ENCODE results near the gene LMAN2.
"Not testable (repeated sequence)": the region's sequence is repeated elsewhere in the genome, so short reads cannot be mapped to it uniquely, and the experiment has no call there.

The LMAN2 gene

DNA sequence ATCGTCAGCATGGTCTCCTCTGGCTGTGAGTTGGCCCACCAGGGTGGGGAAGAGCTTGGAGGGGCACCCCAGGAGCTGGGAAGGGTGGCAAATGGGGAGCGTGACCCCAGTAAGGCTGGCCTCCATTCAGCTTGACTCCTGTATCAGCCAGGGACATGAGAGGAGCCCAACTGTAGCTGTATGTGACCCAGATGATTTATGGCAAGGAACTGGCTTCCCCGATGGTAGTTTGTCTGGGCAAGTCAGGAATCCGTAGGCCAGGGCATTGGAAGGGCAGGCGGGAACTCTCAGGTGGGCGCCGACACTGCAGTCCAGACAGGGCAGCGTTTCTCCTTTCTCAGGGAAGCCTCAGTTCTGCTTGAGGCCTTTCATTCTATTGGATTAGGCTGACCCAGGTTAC is 35.1 kb upstream of the LMAN2 start:
- Mint-ChIP-seq H3K4me3 (no peak overlapping the region), H3K36me3 (no peaks in the 10 kb centered on the region), H3K9me3 (no peaks in the 10 kb centered on the region), H3K27ac (no peak overlapping the region), H3K27me3 (peaks cover 32 to 53% of the 10 kb centered on the region in 2 donors), H3K4me1 (peaks cover 18 to 30% of the 10 kb centered on the region in 2 donors)
- ATAC-seq (replicated peaks) (no peak), DNase-seq (no peak)

DNA sequence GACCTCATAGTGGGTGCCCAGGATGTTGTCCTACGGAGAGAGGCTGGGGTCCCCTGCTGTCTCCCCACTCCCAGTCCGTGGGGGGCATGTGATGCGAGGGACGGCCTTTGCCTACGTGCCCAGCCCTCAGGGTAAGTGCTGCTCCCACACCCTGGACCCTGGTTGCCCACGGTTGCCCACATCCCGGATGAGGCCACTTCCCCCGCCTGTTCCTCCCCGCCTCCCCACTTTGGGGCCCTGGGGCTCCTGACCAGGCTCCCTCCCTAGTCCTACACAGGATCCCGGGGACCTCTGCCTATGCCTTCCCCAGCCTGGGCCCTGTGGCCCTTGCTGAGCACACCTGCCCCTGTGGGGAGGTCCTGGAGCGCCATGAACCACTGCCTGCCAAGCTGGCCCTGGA is 34.3 kb upstream of the LMAN2 start:
- Mint-ChIP-seq H3K9me3 (no peaks in the 10 kb centered on the region), H3K27me3 (peaks cover 32 to 53% of the 10 kb centered on the region in 2 donors), H3K4me3 (no peak overlapping the region), H3K36me3 (no peaks in the 10 kb centered on the region), H3K4me1 (peaks cover 12 to 23% of the 10 kb centered on the region in 2 donors), H3K27ac (peak overlapping the region; percentile 37)
- ATAC-seq (replicated peaks) (no peak), DNase-seq (no peak)

DNA sequence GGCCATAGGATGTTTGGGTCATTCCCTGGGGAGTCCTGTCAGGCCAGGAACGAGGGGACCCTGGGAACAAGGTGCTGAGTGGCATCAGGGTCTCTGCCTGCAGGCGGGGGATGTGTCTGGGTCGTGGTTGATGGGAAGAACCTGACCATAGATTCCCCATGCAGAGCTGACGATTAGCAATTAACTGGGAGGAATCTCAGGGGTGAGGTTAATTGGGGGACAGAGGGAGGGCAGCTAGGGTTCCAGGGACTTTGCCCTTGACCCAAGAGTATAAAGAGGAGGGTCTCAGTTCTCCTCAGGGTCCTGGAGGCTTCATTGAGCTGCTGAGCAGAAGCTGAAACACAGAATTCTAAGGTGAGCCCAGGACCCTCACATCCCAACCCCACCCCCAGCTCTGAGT is 32.7 kb upstream of the LMAN2 start, which contains the start of gene SLC34A1:
Gene SLC34A1, plus strand, starts transcription at position 301 of the 400 bp plus-strand sequence. CDS start 1,308 bp downstream, outside the sequence.
- Mint-ChIP-seq H3K4me1 (peaks cover 5 to 13% of the 10 kb centered on the region in 2 donors), H3K27me3 (peaks cover 25 to 41% of the 10 kb centered on the region in 2 donors), H3K4me3 (no peak within 1 kb of the TSS), H3K9me3 (no peaks in the 10 kb centered on the region), H3K36me3 (no peaks in the 10 kb centered on the region), H3K27ac (no peak within 1 kb of the TSS)
- no peak for DNase-seq
- ATAC-seq (replicated peaks): no peak

DNA sequence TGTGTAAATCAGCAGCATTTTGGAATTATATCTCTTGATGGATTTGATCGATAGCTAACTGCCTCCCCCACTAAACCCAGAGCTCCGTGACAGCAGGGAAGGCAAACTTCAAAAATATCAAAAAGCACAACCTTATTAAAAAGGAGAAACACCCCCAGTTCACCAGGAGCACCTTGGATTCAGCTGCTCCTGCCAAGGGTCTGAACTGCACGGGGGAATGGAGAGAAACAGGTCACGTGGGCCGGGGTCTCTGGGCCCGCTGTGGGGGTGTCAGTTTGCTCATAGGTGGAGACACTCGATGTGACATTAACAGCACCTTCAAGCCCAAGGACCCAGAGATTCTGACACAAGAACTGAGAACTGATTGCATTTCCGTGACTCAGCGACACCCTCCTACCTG is 31.7 kb upstream of the LMAN2 start:
- Mint-ChIP-seq H3K36me3 (no peaks in the 10 kb centered on the region), H3K27ac (no peak overlapping the region), H3K4me1 (peaks cover 6 to 15% of the 10 kb centered on the region in 2 donors), H3K9me3 (no peaks in the 10 kb centered on the region), H3K27me3 (peaks cover 20 to 34% of the 10 kb centered on the region in 2 donors), H3K4me3 (no peak overlapping the region)
- no peak for DNase-seq
- no peak for ATAC-seq (replicated peaks)

DNA sequence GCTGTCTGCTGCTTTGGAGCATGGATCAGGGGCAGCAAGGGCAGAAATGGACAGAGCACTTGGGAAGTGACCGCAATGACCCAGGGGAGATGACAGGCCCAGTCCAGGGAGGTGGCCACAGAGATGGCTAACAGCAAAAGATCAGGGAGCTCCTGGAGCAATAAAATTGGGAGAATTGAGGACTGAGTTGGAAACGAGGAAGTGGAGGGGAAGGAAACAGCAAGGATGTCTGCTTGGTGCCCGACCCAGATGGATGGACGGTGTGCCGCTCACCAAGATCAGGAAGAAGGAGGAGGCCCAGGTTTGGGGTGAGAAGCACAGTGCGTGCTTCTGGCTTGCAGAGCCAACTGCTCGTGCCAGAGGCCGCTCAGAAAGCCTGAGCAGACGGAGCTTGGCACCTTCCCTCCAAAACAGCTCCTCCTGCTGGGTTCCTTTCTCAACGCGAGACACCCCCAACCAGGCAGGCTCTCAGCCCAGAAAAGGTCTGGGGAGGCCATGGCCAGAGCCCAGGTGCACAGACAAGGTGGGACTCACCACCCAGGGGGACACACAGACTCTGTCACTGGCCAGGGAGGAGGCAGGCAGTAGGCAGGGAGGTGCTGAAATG is 31.1 kb upstream of the LMAN2 start:
- no peak overlapping the region for H3K27ac Mint-ChIP-seq
- H3K36me3 Mint-ChIP-seq: no peaks in the 10 kb centered on the region
- peak in 1 of 2 donors; percentile 12 for ATAC-seq (replicated peaks)
- no peaks in the 10 kb centered on the region for H3K9me3 Mint-ChIP-seq
- H3K4me1 Mint-ChIP-seq: peaks cover 6 to 15% of the 10 kb centered on the region in 2 donors
- H3K4me3 Mint-ChIP-seq: no peak overlapping the region
- H3K27me3 Mint-ChIP-seq: peaks cover 20 to 31% of the 10 kb centered on the region in 2 donors
- DNase-seq: no peak

DNA sequence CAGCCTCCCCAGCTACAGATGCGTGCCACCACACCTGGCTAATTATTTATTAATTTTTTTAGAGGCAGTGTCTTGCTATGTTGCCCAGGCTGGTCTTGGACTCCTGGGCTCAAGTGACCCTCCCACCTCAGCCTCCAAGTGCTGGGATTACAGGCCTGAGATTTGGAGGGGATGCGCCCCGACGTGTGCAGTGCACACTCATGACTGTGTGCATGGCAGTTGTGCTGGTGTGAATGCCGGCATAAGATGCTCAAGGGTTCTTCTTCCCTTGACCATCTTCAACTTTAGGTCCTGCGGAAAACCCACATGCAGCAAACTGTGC is 29.3 kb upstream of the LMAN2 start:
- no peak overlapping the region for H3K4me3 Mint-ChIP-seq
- DNase-seq: no peak
- H3K27ac Mint-ChIP-seq: no peak overlapping the region
- H3K36me3 Mint-ChIP-seq: no peaks in the 10 kb centered on the region
- ATAC-seq (replicated peaks): no peak
- no peaks in the 10 kb centered on the region for H3K9me3 Mint-ChIP-seq
- H3K27me3 Mint-ChIP-seq: peaks cover 20 to 31% of the 10 kb centered on the region in 2 donors
- peaks cover 6 to 15% of the 10 kb centered on the region in 2 donors for H3K4me1 Mint-ChIP-seq

DNA sequence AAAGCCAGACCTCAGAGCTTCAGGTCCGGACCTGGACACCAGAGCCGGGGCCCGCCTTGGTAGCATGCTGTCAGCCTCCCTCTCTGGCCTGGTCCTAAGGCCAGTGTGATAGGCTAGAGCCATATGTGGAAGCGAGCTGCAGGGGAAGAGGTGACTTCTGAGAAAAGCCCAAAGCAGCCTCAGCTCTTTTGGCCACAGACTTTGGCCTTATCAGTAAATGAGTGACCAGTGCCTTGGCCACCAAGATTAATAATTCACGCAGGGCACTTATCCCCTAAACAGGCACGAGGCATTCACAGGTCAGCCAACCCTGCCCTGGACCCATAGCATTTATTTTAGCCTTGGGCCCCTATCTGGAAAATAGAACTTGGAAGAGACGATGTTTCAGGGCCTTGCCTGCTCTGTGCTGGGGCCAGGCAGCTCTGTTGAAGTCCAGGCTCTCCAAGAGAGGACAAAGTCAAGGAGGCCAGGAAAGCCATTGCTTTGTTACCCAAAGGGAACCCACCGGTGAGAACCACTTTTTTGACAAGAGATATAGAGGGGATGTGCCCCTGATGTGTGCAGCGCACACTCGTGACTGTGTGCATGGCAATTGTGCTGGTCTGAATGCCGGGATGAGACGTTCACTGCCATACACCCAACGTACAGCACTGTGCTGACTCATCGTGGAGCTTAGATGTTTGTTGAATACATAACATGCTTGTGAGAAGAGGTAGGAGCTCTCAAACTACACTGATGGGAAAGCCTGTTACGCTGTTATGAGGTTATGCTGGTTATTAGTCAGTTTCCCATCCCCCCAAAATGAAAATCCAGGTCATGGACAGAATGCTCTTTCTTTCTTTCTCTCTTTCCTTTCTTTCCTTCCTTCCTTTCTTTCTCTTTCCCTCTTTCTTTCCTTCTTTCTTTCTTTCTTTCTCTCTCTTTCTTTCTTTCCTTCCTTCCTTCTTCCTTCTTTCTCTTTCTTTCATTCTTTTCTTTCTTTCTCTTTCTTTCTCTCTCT is 27.7 kb upstream of the LMAN2 start:
- H3K27me3 Mint-ChIP-seq: peaks cover 11 to 21% of the 10 kb centered on the region in 2 donors
- no peaks in the 10 kb centered on the region for H3K9me3 Mint-ChIP-seq
- DNase-seq: no peak
- H3K4me1 Mint-ChIP-seq: peaks cover 6 to 19% of the 10 kb centered on the region in 2 donors
- H3K36me3 Mint-ChIP-seq: no peaks in the 10 kb centered on the region
- no peak overlapping the region for H3K4me3 Mint-ChIP-seq
- no peak overlapping the region for H3K27ac Mint-ChIP-seq
- peak; percentile 55 to 74 for ATAC-seq (replicated peaks)

DNA sequence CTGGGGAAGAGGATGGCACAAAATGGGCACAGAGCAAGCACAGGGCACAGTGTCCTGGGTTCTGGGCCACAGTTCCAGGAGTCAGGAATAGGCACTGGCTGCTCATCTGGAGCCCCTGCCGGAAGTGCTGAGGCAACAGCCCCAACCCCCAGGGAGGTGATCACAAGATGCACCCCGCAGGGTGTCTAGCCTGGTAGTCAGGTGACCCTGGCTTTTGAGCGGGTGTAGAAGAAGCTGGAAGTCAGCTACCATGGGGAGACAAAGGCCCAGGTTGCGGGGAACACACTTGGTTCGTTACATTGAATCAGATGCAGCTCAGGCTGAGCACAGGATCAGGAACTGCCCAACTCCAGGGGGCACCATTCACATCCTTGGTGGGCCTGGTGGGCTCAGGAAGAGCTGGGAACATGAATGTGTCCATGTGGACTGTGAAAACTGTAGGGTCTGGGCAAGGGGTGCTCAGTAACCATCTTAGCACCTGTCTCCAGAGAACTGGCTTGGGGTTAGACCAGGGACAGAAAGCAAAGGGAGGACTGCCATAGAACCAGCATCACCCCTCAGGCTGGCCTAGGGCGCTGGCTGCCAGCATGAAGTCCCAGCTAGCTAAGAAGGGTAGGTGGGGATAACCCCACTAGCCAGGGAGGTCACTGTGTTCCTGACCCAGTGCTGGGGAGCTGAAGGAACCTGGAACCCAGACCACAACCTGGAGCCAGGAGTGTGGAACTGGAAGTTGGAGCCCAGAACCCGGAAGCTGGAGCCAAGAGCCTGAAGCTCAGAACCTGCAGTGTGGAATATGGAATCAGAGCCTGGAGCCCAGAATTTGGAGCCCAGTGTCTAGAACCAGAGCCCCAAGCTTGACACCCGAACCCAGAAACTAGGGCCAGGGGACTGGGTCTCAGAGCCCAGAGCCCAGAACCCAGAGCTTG is 26.6 kb upstream of the LMAN2 start:
- H3K36me3 Mint-ChIP-seq: peaks cover 0 to 4% of the 10 kb centered on the region in 2 donors
- peaks cover 6 to 22% of the 10 kb centered on the region in 2 donors for H3K4me1 Mint-ChIP-seq
- no peak for ATAC-seq (replicated peaks)
- DNase-seq: no peak
- no peak overlapping the region for H3K27ac Mint-ChIP-seq
- no peaks in the 10 kb centered on the region for H3K9me3 Mint-ChIP-seq
- no peak overlapping the region for H3K4me3 Mint-ChIP-seq
- peaks cover 2 to 12% of the 10 kb centered on the region in 2 donors for H3K27me3 Mint-ChIP-seq

DNA sequence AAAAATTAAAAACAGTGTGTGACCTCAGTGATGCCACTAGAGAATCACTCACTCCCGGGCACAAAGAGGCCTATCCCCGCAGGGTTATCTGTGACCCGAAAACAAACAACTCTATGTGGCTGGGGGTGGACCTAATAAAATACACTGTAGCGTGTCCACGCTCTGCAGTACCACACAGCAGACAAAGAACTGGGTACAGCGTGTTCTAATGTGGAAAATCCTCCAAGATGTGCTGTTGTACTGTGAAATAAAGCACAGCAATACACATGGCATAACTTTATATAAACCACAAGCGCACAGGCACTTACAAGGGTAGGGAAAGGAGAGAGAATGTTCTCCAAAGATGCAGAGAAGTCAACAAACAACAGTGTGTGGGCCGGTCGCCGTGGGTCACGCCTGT is 24.6 kb upstream of the LMAN2 start:
- DNase-seq (no peak), ATAC-seq (replicated peaks) (no peak)
- peaks cover 3 to 21% of the 10 kb centered on the region in 2 donors for H3K36me3 Mint-ChIP-seq
- no peak overlapping the region for H3K27ac Mint-ChIP-seq
- H3K9me3 Mint-ChIP-seq: no peaks in the 10 kb centered on the region
- H3K4me3 Mint-ChIP-seq: no peak overlapping the region
- H3K4me1 Mint-ChIP-seq: peaks cover 18 to 35% of the 10 kb centered on the region in 2 donors
- H3K27me3 Mint-ChIP-seq: no peaks in the 10 kb centered on the region

DNA sequence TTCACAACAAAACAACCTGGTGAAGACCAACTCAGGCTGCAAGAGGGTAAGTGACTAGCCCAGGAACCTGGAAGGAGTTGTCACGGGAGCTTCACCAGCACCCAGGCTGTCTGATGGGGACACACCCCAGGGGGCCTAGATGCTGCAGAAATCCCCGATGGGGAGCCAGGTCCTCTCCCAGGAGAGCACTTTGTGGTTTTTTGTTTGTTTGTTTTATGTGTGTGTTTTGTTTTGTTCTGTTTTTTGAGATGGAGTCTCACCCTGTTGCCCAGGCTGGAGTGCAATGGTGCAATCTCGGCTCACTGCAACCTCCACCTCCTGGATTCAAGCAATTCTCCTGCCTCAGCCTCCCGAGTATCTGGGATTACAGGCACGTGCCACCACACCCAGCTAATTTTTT is 24.0 kb upstream of the LMAN2 start:
- not testable (repeated sequence) for H3K27ac Mint-ChIP-seq

DNA sequence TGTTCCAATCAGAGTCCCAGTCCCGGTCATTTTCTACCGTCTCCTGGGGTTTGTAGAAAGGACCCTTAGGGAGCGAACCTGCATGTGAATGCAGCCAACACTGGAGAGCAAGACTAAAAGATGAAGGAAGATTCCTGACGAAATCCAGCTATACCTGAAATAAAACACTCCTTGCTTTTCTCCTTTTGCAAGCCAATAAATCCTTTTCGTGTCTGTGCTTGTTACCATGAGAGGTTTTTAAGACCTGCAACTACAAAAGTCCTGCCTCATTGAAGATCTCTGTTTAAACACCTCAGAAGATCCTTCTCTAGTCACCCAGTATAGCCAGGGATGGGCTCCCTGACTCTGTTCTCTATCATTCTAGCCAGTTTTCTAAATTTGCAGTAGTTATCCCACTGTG is 22.7 kb upstream of the LMAN2 start:
- no peak for DNase-seq
- H3K27me3 Mint-ChIP-seq: no peaks in the 10 kb centered on the region
- H3K4me3 Mint-ChIP-seq: no peak overlapping the region
- no peak for ATAC-seq (replicated peaks)
- peaks cover 6 to 26% of the 10 kb centered on the region in 2 donors for H3K36me3 Mint-ChIP-seq
- H3K9me3 Mint-ChIP-seq: no peaks in the 10 kb centered on the region
- peak overlapping the region; percentile 57 for H3K27ac Mint-ChIP-seq
- peaks cover 22 to 44% of the 10 kb centered on the region in 2 donors for H3K4me1 Mint-ChIP-seq

More for the DNA sequence above, 24.0 kb upstream of the LMAN2 start:
- Mint-ChIP-seq H3K4me1 (peaks cover 18 to 36% of the 10 kb centered on the region in 2 donors), H3K36me3 (peaks cover 4 to 21% of the 10 kb centered on the region in 2 donors)
- DNase-seq; H3K4me3 Mint-ChIP-seq; ATAC-seq (replicated peaks); H3K9me3 Mint-ChIP-seq; H3K27me3 Mint-ChIP-seq: not testable (repeated sequence)

DNA sequence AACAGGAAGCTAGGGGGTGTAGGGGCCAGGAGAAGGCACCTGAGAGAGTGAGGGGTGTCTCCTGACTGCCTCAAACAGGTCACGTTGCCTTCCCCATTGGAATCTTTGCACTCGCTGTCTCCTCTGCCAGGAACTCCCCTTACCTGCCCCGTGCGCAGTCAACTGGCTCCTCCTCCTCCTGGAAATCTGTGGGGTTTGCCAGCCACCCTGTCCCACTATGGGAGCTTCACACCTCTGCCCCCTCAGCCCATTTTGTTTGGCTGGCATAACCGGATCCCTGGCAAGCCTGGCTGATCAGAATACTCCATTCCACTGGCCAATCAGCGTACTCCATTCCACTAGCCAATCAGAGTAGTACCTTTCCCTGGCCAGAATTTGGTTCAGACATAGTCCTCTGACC is 22.3 kb upstream of the LMAN2 start:
- Mint-ChIP-seq H3K9me3 (no peaks in the 10 kb centered on the region), H3K27ac (peak overlapping the region; percentile 57), H3K27me3 (no peaks in the 10 kb centered on the region), H3K36me3 (peaks cover 10 to 30% of the 10 kb centered on the region in 2 donors), H3K4me1 (peaks cover 24 to 44% of the 10 kb centered on the region in 2 donors), H3K4me3 (no peak overlapping the region)
- no peak for DNase-seq
- no peak for ATAC-seq (replicated peaks)

DNA sequence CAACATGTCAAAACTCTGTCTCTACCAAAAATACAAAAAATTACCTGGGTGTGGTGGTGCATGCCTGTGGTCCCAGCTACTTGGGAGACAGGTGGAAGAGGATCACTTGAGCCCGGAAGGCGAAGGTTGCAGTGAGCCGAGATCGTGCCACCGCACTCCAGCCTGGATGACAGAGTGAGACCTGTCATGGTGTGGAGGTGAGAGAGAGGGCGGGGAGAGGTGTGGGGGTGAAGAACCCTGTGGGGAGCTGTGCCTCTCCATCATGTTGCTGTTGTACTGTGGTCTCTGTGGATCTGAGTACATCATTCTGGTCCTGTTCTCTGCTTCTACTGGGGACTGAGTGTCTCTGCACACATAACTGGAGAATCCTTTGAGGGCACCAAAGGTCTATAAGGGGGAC is 21.4 kb upstream of the LMAN2 start:
- H3K4me3 Mint-ChIP-seq: no peak overlapping the region
- no peaks in the 10 kb centered on the region for H3K27me3 Mint-ChIP-seq
- H3K4me1 Mint-ChIP-seq: peaks cover 30 to 51% of the 10 kb centered on the region in 2 donors
- ATAC-seq (replicated peaks): no peak
- no peak overlapping the region for H3K27ac Mint-ChIP-seq
- peaks cover 18 to 39% of the 10 kb centered on the region in 2 donors for H3K36me3 Mint-ChIP-seq
- H3K9me3 Mint-ChIP-seq: no peaks in the 10 kb centered on the region
- DNase-seq: no peak

Data from stimulated activated naive B cell treated with anti-CD40 and anti-IgM and Interleukin-4, amounts not matched to agents 10 μg/mL and 1 μg/mL and 100 μg/mL, for 72 hours (primary cell).